Measurements from ENCODE around the gene ZFP37.

The ZFP37 gene

DNA sequence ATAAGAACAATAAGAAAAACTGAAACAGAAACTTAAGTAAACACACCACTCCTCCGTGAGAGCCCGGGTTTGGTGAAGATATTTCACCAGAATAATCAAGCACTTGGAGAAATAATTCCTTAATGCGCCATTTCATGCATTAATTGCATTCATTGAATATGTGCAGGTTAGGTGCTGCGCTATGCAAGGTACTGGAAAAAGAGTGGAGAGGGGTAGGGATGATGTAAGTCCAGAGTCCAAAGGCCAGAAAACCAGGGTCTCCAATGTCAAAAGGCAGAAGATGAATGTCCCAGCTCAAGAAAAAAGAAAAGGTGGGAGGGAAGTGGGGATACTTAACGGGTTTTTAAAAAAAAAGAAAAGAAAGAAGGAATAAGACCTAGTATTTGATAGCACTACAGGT lies 669 bp upstream of the ZFP37 start:
- DNase-seq (ENCODE audit: low read depth) = no peak
- H3K4me3 ChIP-seq (ENCODE audit: low read depth, low read length) = peak overlapping the region; percentile 94
- TF ChIP-seq, protein P1, sequence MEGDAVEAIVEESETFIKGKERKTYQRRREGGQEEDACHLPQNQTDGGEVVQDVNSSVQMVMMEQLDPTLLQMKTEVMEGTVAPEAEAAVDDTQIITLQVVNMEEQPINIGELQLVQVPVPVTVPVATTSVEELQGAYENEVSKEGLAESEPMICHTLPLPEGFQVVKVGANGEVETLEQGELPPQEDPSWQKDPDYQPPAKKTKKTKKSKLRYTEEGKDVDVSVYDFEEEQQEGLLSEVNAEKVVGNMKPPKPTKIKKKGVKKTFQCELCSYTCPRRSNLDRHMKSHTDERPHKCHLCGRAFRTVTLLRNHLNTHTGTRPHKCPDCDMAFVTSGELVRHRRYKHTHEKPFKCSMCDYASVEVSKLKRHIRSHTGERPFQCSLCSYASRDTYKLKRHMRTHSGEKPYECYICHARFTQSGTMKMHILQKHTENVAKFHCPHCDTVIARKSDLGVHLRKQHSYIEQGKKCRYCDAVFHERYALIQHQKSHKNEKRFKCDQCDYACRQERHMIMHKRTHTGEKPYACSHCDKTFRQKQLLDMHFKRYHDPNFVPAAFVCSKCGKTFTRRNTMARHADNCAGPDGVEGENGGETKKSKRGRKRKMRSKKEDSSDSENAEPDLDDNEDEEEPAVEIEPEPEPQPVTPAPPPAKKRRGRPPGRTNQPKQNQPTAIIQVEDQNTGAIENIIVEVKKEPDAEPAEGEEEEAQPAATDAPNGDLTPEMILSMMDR (conservative IDR thresholded peaks at IDR 0.05; ENCODE audit: low read depth, low read length) = no peak

DNA sequence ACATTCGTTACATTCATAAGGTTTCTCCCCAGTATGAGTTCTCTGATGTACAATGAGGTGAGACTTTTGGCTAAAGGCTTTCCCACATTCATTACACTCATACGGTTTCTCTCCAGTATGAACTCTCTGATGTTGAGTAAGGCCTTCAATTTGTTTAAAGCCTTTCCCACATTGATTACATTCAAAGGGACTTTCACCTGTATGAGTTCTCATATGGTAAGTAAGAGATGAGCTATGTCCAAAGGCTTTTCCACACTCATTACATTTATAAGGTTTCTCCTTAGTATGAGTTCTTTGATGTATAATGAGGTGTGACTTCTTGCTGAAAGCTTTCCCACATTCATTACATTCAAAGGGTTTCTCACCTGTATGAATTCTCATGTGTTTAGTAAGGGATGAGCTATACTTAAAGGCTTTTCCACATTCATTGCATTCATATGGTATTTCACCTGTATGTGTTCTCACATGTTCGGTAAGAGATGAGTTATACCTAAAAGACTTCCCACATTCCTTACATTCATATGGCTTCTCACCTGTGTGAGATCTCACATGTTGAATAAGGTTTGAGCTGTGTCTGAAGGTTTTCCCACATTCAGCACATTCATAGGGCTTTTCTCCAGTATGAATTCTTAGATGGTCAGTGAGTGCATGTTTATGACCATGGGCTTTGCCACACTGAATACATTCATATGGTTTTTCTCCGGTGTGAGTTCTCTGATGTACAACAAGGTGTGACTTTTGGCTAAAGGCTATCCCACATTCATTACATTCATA lies 13.5 kb downstream of the ZFP37 start:
- TF ChIP-seq, protein P1 (conservative IDR thresholded peaks at IDR 0.05; ENCODE audit: low read depth, low read length) = no peak
- H3K4me3 ChIP-seq (ENCODE audit: low read depth, low read length) = no peak overlapping the region
- DNase-seq (ENCODE audit: low read depth) = peak; percentile 6

DNA sequence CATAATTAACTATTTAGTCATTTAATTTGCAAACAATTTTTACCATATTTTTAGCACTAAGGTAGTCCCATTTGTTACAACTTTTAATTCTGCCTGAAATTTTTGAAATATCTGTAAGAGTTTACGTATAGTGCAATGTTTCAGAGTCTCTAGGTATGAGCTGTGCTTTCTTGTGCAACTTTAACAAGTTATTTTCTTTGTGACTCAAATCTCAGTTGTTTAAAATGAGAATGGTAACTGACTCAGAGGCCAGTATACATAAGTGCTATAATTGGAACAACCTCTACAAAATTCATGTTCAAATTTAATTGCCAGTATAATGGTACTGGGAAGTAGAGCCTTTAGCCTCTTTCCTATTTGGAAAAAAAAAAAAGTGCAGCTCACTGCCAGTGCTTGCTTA lies 30.3 kb downstream of the ZFP37 start:
- TF ChIP-seq, protein P1 (conservative IDR thresholded peaks at IDR 0.05; ENCODE audit: low read depth, low read length) = no peak
- peak; percentile 1 for DNase-seq (ENCODE audit: low read depth)

DNA sequence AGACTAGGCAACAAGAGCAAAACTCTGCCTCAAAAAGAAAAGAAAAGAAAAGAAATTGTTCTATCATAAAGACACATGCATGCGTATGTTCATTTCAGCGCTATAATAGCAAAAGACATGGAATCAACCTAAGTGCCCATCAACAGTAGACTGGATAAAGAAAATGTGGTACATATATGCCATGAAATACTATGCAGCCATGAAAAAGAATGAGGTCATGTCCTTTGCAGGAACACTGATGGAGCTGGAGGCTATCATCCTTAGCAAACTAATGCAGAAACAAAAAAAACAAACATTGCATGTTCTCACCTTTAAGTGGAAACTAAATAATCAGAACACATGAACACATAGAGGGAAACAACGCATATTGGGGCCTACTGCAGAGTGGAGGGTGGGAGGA lies 38.3 kb downstream of the ZFP37 start:
- DNase-seq (ENCODE audit: low read depth) = no peak
- TF ChIP-seq, protein P1 (conservative IDR thresholded peaks at IDR 0.05; ENCODE audit: low read depth, low read length) = no peak
- H3K4me3 ChIP-seq (ENCODE audit: low read depth, low read length) = no peak overlapping the region

More for the DNA sequence above, 30.3 kb downstream of the ZFP37 start:
- no peak overlapping the region for H3K4me3 ChIP-seq (ENCODE audit: low read depth, low read length)

DNA sequence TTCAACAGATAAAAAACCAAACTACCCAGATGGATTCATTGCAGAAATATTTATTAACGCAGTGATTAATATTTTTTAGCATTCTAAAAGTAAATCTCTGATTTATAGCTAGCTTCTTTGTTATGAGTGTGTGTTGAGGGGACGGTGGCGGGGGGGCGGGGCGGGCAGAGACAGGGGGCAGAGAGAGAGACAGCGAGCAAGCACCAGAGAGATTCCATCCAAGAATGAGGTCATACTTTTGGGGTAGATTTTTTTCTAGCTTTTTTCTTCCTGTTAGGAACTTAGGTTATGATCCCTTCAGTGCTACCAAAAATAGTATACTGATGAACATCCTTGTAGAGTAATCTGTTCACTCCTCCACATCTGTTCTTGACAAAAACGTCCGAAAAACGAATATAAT lies 44.0 kb downstream of the ZFP37 start:
- TF ChIP-seq, protein P1 (conservative IDR thresholded peaks at IDR 0.05; ENCODE audit: low read depth, low read length) = no peak
- H3K4me3 ChIP-seq (ENCODE audit: low read depth, low read length) = peak overlapping the region; percentile 62
- peak; percentile 3 for DNase-seq (ENCODE audit: low read depth)

DNA sequence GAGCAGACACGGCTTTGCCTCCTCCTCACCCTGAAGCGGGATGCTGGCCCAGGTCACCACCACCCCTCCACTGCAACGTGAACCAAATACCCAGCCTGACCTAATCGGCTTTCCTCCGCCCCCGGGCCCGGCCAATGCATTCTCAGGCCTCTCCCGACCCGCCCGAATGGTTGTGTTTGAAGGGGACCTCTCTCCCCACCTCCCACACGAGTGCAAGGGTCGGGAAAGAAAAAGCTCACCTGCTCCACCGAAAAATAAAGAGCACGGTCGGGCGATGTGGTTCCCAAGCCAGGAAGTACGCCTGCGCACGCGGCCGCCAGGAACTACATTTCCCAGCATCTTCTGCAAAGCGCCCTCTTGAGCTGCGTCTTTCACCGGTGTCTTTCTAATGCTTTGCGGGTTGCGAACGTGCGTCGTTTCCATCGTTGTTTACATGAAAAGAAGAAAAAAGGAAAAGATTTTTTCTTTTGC lies 44.6 kb downstream of the ZFP37 start, which contains the start of gene ZNF883:
ZNF883 (minus strand) TSS at position 282 of the 471 bp plus-strand sequence.
- H3K4me3 ChIP-seq (ENCODE audit: low read depth, low read length) = peak within 1 kb of the TSS; percentile 62
- peak; percentile 76 for DNase-seq (ENCODE audit: low read depth)
- TF ChIP-seq, protein P1 (conservative IDR thresholded peaks at IDR 0.05; ENCODE audit: low read depth, low read length) = peak; percentile 41

DNA sequence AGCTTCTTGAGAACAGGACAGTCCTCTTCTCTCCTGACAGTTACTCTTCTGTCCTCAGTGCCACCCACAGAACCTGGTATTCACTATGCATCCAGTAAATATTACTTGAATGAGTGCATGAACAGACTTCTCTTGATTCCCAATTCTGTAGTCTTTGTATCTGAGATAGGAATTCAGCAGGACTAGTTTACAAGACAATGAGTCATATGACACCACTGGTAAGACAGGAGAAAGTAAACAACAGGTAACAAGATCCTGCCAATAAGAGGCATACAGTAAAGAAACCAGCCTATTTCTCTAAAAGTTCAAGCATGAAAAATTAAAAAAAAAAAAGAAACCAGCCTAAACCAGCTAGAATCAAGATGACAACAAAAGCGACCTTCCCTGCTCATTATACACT lies 50.7 kb downstream of the ZFP37 start:
- no peak overlapping the region for H3K4me3 ChIP-seq (ENCODE audit: low read depth, low read length)
- TF ChIP-seq, protein P1 (conservative IDR thresholded peaks at IDR 0.05; ENCODE audit: low read depth, low read length) = no peak
- no peak for DNase-seq (ENCODE audit: low read depth)

Data from choroid plexus epithelial cell (primary cell).